GM19468 (cell line): ENCODE data around the gene MED4.
"Not testable (repeated sequence)": the region's sequence is repeated elsewhere in the genome, so short reads cannot be mapped to it uniquely, and the experiment has no call there.

Experiments used
- ATAC-seq: cut with Tn5 transposase; IDR thresholded peaks from one replicate; pipeline ENCODE4 v1.9.1; 2021; ENCODE audit warnings: mild to moderate bottlenecking, moderate library complexity, moderate number of reproducible peaks; ENCODE audit not compliant: unreplicated experiment; ENCODE audit errors: extremely low read depth

Gene MED4

DNA sequence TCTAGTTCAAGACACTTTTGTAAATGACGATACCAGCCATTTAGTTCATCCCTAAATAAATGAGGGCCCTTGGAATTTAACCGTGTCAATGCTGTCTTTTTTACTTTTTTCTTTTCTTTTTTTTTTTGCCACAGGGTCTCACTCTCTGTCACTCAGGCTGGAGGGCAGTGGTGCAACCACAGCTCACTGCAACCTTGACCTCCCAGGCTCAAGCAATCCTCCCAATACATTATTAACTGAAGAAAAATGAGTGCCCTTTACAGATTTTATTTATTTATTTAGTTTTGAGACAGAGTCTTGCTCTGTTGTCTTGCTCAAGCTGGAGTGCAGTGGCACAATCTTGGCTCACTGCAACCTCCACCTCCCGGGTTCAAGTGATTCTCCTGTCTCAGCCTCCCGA, 2.9 kb upstream of the MED4 start:
- ATAC-seq = no peak

GRCh38 chr13:48096670-48097069, 1.8 kb upstream of the MED4 start:
- no peak for ATAC-seq

GRCh38 chr13:48094404-48094780, 512 bp downstream of the MED4 start:
- ATAC-seq = no peak

DNA sequence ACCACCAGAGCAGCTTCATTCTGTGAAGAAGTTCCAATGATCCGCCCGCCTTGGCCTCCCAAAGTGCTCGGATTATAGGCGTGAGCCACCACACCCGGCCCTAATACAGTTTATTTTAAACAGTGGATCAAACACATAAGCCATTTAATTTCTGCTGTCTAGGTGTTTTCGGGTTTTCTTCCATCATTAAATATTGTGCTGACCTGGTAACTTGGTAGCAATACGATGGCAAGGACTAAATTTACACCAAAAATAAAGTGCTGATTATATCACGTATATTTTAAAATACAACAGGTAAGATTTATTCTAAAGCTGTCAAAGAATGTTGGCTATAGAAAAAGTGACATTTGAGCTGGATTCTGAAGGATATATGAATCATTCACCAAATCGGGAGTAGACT, 1.3 kb downstream of the MED4 start:
- ATAC-seq = no peak

- ATAC-seq = no peak
Observed at GRCh38 chr13:48086272-48086671, 8.6 kb downstream of the MED4 start.

- no peak for ATAC-seq
Observed at GRCh38 chr13:48081739-48082138, 13.2 kb downstream of the MED4 start.

GRCh38 chr13:48078251-48078656, 16.6 kb downstream of the MED4 start:
- peak; percentile 97 for ATAC-seq

- no peak for ATAC-seq
Observed at GRCh38 chr13:48074006-48074405, 20.9 kb downstream of the MED4 start.

GRCh38 chr13:48072787-48073186, 22.1 kb downstream of the MED4 start:
- no peak for ATAC-seq

DNA sequence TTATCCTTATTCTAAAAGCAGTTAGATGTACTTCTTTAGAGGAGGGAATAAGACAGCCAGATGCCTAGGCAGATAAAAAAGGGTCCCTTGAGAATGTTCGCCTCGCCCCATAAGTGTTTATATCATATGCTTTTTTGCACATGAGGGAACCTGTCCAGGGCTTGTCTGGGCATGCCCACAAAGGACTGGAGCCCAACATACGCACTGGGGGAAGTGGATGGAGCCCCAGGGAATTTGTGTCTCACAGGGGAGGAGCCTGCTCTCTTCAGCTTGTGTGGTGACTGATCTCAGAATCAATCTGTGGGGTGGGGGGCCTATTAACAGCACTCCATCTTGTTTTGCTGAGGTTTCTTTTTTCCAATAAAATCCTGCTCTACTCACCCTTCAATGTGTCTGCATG, 22.6 kb downstream of the MED4 start:
- no peak for ATAC-seq

DNA sequence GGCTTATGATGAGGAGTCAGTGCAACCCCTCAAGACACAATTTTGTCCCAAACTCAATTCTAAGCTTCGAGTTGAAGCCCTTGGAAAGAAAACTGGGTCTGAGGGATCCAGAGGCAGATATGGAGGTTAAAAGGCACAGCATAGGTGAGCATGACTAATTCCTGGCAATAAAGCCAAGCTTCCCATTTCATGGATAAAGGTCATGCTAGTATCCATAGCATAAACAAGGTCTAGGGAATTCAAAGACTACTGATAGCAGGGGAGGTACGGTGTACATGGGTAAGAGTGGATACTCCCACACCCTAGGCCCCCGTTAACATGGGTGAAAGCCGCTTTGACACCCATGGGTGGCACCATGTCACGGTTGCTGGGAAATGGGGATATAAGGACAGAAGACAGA, 24.0 kb downstream of the MED4 start:
- no peak for ATAC-seq

GRCh38 chr13:48069573-48069972, 25.3 kb downstream of the MED4 start:
- no peak for ATAC-seq

DNA sequence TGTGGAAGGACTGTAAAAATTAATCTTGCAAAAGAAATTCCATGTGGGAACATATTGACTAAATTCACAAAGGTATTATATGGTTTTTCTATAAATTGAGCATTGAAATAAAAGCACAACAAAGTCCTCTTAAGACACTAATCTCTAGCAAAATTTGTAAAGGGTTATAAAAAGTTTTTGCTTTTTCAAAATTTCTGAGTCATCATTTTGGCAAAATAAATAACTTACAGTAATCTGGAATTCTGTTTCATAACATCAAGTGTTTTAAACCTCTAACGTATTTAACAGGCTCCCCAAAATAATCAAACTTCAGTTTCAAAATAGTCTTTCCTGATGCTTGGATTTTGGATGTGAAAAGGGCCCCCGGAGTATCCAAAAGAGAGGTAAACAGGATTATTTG, 26.0 kb downstream of the MED4 start:
- ATAC-seq = no peak

DNA sequence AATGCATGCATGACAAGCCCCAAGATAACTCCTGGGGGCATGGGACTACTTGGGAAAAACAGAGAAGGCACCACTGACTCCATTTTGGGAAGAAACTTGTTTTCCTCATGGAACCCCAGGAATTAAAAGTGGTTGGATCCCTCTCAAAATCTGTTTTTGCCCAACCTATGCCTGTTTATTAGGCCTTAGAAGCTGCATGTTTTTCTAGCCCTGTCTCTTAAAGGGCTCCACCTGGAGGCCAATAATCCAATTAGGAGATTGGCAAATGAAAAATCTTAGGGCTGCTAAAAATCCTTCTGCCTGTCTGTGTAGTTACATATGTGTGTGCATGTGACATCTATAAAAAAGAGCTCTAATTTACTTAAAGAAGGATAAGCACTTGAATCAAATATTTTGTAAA, 26.9 kb downstream of the MED4 start:
- no peak for ATAC-seq

- no peak for ATAC-seq
Observed at GRCh38 chr13:48066310-48066989, 28.5 kb downstream of the MED4 start.

DNA sequence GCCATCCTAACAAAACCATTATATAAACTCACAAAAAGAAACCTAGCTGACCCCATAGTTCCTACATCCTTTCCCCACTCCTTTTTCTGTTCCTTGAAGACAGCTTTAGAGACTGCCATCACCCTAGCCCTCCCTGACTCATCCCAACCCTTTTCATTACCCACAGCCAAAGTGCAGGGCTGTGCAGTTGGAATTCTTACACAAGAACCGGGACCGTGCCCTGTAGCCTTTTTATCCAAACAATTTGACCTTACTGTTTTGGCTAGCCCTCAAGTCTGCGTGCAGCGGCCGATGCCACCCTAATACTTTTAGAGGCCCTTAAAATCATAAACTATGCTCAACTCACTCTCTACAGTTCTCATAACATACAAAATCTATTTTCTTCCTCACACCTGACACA, 35.0 kb downstream of the MED4 start:
- ATAC-seq = not testable (repeated sequence)

GRCh38 chr13:48058536-48058935, 36.4 kb downstream of the MED4 start:
- not testable (repeated sequence) for ATAC-seq

- ATAC-seq = no peak
Observed at GRCh38 chr13:48055712-48056111, 39.2 kb downstream of the MED4 start.

GRCh38 chr13:48054601-48055000, 40.3 kb downstream of the MED4 start:
- ATAC-seq = no peak

GRCh38 chr13:48050550-48050949, 44.4 kb downstream of the MED4 start:
- ATAC-seq = no peak

- ATAC-seq = no peak
Observed at GRCh38 chr13:48043789-48044503, 51.0 kb downstream of the MED4 start.

- no peak for ATAC-seq
Observed at GRCh38 chr13:48042894-48043293, 52.0 kb downstream of the MED4 start.
